ENCODE data around the gene CPED1. TPM values are rescaled to one million over a fixed set of nuclear protein-coding genes. Genes with fewer than 3 reads are reported as not detected.

The CPED1 gene
- total RNA-seq, 3 donors from 2014 or later (not counting 1 experiment from before 2014, with no cell fraction given), result 0.50 to 1.3 (median 0.96) TPM

- Histone ChIP-seq H3K4me1 (ENCODE audit: control insufficient read depth, insufficient read depth, low read length) (no peaks in the 10 kb centered on the region), H3K4me3 (ENCODE audit: low read length) (no peak overlapping the region), H3K27ac (ENCODE audit: low read length) (no peak overlapping the region), H3K27me3 (ENCODE audit: control insufficient read depth, insufficient read depth, low read length) (no peaks in the 10 kb centered on the region), H3K9me3 (ENCODE audit: control insufficient read depth, insufficient read depth, low read length) (no peaks in the 10 kb centered on the region), H3K36me3 (ENCODE audit: control insufficient read depth, insufficient read depth, low read length) (no peaks in the 10 kb centered on the region)
- no peak overlapping the region for H3K4me3 Mint-ChIP-seq
- H3K27ac Mint-ChIP-seq, result no peak overlapping the region
- ATAC-seq, result no peak
- no peaks in the 10 kb centered on the region for H3K36me3 Mint-ChIP-seq
- intact Hi-C loops (cut with micrococcal nuclease), result no loop called here
- 70% methylated on average over 3 of the region's 4 CpGs for WGBS (ENCODE audit: insufficient coverage)
- H3K27me3 Mint-ChIP-seq (ENCODE audit: low read depth in 2 of 2), result no peaks in the 10 kb centered on the region
- no peaks in the 10 kb centered on the region for H3K9me3 Mint-ChIP-seq
- TF ChIP-seq CTCF (IDR thresholded peaks at IDR 0.05), result no peak
- no peaks in the 10 kb centered on the region for H3K4me1 Mint-ChIP-seq
- no peak for DNase-seq
These were observed 271.3 kb downstream of the CPED1 start for GRCh38 chr7:121259826-121260225.

- H3K27ac ChIP-seq (ENCODE audit: low read length), result no peak overlapping the region
- H3K36me3 Mint-ChIP-seq, result no peaks in the 10 kb centered on the region
- no peak overlapping the region for H3K4me3 Mint-ChIP-seq
- no peaks in the 10 kb centered on the region for H3K27me3 ChIP-seq (ENCODE audit: control insufficient read depth, insufficient read depth, low read length)
- intact Hi-C loops (cut with micrococcal nuclease), result no loop called here
- H3K4me3 ChIP-seq (ENCODE audit: low read length), result no peak overlapping the region
- DNase-seq (no peak), ATAC-seq (no peak)
- H3K9me3 Mint-ChIP-seq, result no peaks in the 10 kb centered on the region
- 60% methylated on average over 3 of the region's 3 CpGs for WGBS (ENCODE audit: insufficient coverage)
- H3K27ac Mint-ChIP-seq, result no peak overlapping the region
- H3K9me3 ChIP-seq (ENCODE audit: control insufficient read depth, insufficient read depth, low read length), result no peaks in the 10 kb centered on the region
- H3K27me3 Mint-ChIP-seq (ENCODE audit: low read depth in 2 of 2), result peaks cover 0 to 3% of the 10 kb centered on the region in 2 donors
- H3K4me1 ChIP-seq (ENCODE audit: control insufficient read depth, insufficient read depth, low read length), result no peaks in the 10 kb centered on the region
- TF ChIP-seq CTCF (IDR thresholded peaks at IDR 0.05), result no peak
- no peaks in the 10 kb centered on the region for H3K36me3 ChIP-seq (ENCODE audit: control insufficient read depth, insufficient read depth, low read length)
- no peaks in the 10 kb centered on the region for H3K4me1 Mint-ChIP-seq
These were observed 272.8 kb downstream of the CPED1 start for GRCh38 chr7:121261207-121261884.

- no peak for TF ChIP-seq CTCF (IDR thresholded peaks at IDR 0.05)
- H3K36me3 ChIP-seq (ENCODE audit: control insufficient read depth, insufficient read depth, low read length), result no peaks in the 10 kb centered on the region
- no peaks in the 10 kb centered on the region for H3K4me1 ChIP-seq (ENCODE audit: control insufficient read depth, insufficient read depth, low read length)
- H3K27ac Mint-ChIP-seq, result no peak overlapping the region
- H3K36me3 Mint-ChIP-seq, result no peaks in the 10 kb centered on the region
- 63% methylated on average over 1 of the region's 1 CpG for WGBS (ENCODE audit: insufficient coverage)
- H3K4me3 ChIP-seq (ENCODE audit: low read length), result no peak overlapping the region
- no peak for ATAC-seq
- no peaks in the 10 kb centered on the region for H3K4me1 Mint-ChIP-seq
- H3K9me3 Mint-ChIP-seq, result no peaks in the 10 kb centered on the region
- H3K9me3 ChIP-seq (ENCODE audit: control insufficient read depth, insufficient read depth, low read length), result no peaks in the 10 kb centered on the region
- peaks cover 0 to 3% of the 10 kb centered on the region in 2 donors for H3K27me3 Mint-ChIP-seq (ENCODE audit: low read depth in 2 of 2)
- H3K27me3 ChIP-seq (ENCODE audit: control insufficient read depth, insufficient read depth, low read length), result no peaks in the 10 kb centered on the region
- intact Hi-C loops (cut with micrococcal nuclease), result no loop called here
- no peak for DNase-seq
- no peak overlapping the region for H3K27ac ChIP-seq (ENCODE audit: low read length)
- no peak overlapping the region for H3K4me3 Mint-ChIP-seq
These were observed 273.7 kb downstream of the CPED1 start for GRCh38 chr7:121262221-121262620.

DNA sequence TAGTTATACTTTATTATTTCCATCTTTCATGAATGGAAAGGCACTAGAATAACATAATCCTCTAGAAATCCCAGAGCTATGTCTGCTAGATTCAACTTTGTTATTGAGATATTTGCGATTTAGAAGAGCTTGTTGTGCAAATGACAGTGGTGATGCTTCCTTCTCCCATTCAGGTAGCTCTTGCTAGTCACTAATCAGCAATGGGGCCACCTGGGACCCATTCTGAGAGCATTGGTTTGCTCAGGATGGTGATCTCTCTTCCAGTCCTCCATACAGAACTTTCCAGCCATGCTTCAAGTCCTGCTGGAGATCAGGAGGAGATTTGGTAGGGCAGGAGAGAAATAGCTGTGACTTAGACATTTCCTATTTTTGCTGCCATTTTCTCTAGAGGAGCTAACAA is 274.5 kb downstream of the CPED1 start:
- Histone ChIP-seq H3K27me3 (ENCODE audit: control insufficient read depth, insufficient read depth, low read length) (no peaks in the 10 kb centered on the region), H3K4me3 (ENCODE audit: low read length) (no peak overlapping the region), H3K36me3 (ENCODE audit: control insufficient read depth, insufficient read depth, low read length) (no peaks in the 10 kb centered on the region), H3K9me3 (ENCODE audit: control insufficient read depth, insufficient read depth, low read length) (no peaks in the 10 kb centered on the region), H3K4me1 (ENCODE audit: control insufficient read depth, insufficient read depth, low read length) (no peaks in the 10 kb centered on the region), H3K27ac (ENCODE audit: low read length) (no peak overlapping the region)
- H3K27ac Mint-ChIP-seq, result no peak overlapping the region
- DNase-seq (no peak), ATAC-seq (no peak)
- WGBS (ENCODE audit: insufficient coverage), result 91% methylated on average over 1 of the region's 1 CpG
- TF ChIP-seq CTCF (IDR thresholded peaks at IDR 0.05), result no peak
- intact Hi-C loops (cut with micrococcal nuclease), result no loop called here
- H3K4me3 Mint-ChIP-seq, result no peak overlapping the region
- H3K4me1 Mint-ChIP-seq, result no peaks in the 10 kb centered on the region
- H3K27me3 Mint-ChIP-seq (ENCODE audit: low read depth in 2 of 2), result peaks cover 0 to 3% of the 10 kb centered on the region in 2 donors
- no peaks in the 10 kb centered on the region for H3K9me3 Mint-ChIP-seq
- H3K36me3 Mint-ChIP-seq, result no peaks in the 10 kb centered on the region

All from natural killer cell (primary cell).